Forelimb muscle (tissue), 1 donor: ENCODE data around the gene ELAVL1. TPM values are rescaled to one million over a fixed set of nuclear protein-coding genes. Genes with fewer than 3 reads are reported as not detected.
"Not testable (repeated sequence)": the region's sequence is repeated elsewhere in the genome, so short reads cannot be mapped to it uniquely, and the experiment has no call there.

ENCODE experiments used
- DNase-seq: peaks from one replicate; pipeline ENCODE4 v3.0.0-alpha.2; 2013; ENCODE audit warnings: low read depth
- polyA plus RNA-seq: library from polyadenylated mRNA; unstranded; fragments of 120-200 nt; gene quantifications from one replicate; pipeline ENCODE4 v1.2.1, GENCODE V29; 2013; ENCODE audit not compliant: insufficient read length

The ELAVL1 gene
- polyA plus RNA-seq, 1 donor, result 44.5 TPM

GRCh38 chr19:7968796-7969554, 36.5 kb downstream of the ELAVL1 start:
- DNase-seq, result no peak

GRCh38 chr19:7968008-7968795, 37.2 kb downstream of the ELAVL1 start:
- DNase-seq, result no peak

DNA sequence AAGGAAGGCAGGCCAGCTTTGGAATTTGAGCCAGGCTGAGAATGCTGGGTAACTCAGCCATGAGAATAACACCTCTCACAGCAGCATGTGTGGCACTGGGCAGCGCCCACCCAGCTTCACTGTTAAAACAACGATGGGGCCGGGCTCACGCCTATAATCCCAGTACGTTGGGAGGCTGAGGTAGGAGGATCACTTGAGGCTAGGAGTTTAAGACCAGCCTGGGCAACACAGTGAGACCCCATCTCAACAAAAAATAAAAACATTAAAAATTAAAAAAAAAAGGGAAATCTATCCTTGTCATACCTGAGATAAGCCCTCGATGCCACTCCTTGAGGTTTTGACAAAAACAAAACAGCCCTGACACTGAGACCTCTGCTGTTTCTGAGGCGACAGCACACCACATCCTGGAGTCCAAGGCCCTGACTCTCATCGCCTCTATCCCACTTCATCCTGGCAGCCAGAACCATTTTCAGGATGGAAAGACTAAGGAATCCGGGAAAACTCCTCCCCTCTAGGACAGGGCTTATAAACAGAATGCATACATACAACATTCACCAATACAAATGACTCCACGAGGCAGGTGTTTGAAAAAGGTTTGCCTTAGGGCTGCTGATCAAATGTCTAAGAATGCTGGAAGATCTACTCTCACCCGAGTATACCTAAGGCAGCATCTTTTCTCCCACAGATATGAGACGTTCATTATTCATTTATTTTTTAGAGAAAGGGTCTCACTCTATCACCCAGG, 39.3 kb downstream of the ELAVL1 start:
- no peak for DNase-seq

DNA sequence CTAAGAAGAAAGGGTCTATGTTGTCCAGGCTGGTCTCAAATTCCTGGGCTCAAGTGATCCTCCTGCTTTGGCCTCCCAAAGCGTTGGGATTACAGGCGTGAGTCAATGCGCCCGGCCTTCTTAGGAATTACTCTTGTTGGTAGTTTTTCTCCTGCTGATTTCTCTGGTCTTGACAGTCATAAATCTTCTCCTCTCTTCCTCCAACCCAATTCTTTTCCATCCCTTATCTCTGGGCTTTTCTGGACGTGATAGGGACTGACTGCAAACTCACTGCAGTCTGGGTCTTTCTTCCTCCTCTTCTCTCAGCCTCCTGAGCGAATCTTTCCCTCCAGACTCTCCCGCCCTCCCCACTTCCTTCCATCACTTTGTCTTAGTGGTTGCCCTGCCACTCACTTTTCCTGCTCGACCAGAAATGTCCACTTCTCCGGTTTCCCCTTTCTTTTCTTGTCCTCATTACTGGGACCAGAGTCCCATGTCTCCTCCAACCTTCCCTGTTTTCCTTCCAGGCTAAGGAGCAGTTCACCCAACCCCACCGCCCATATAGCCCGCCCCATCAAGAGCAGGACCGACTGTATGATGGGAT, 40.1 kb downstream of the ELAVL1 start:
- no peak for DNase-seq

GRCh38 chr19:7963566-7963965, 41.9 kb downstream of the ELAVL1 start:
- no peak for DNase-seq

DNA sequence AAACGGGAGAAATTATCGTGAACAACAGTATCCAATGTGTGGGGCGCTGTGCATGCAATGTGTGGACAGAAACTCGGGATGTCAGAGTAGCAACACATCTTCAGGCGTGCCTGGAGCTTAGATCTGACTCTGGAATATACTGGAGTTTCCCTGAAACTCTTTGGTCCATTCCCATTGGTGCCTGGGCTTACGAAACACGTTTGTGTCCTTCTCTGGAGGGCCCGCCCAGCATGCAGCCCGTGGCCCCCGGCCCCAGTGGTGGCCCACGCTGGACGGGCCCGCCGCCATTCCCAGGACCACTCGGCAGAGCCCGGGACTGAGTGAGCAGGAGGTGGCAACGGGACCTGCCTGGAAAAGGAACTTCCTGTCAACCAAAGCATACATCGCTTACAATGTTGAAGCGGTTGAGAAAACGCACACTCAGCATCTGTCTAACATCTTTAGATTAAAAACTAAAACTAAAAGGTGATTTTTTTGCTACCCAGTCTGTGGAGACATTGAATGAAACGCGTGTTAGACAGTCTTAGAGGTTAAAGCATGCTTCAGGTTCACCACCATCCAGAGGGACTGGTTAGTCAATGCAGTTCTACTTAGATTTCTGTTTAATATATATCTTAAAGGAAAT, 42.7 kb downstream of the ELAVL1 start:
- no peak for DNase-seq

DNA sequence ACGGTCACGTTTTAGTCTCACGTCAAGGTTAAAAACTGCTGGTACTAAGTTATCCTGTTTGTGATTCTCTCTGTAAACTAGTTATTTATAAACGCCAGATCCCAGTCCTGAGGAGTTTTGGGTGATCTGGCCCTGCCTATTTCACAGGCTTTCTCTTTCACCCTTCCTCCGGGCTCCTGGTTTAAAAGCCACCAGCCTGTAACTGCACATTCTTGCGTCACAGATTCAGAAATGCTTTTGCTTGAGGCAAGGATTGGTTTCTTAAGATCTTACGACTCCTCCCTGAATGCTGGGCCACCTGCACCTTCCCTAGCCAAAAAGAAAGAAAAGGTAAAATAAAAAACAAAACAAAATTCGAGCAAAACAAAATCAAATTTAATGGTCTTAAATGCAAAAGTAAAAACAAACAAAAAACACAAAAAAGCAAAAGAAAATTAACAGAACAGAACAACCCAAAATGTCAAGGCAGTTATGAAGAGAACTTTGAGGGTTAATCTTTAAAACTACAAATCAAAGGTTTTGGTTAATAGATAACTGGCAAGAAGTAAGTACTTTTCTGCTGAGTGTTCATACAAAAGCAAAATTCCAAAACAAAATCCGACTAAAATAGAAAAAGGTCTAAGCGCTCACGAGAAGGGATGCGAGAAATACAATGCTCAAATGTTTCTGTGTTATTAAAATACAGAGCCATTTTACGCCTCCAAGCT, 43.4 kb downstream of the ELAVL1 start:
- no peak for DNase-seq

- not testable (repeated sequence) for DNase-seq
These were observed 44.4 kb downstream of the ELAVL1 start for GRCh38 chr19:7961082-7961481.

GRCh38 chr19:7959211-7959610, 46.2 kb downstream of the ELAVL1 start:
- no peak for DNase-seq

- no peak for DNase-seq
These were observed 49.7 kb downstream of the ELAVL1 start for GRCh38 chr19:7955696-7956095.

GRCh38 chr19:7953576-7953975, 51.9 kb downstream of the ELAVL1 start:
- DNase-seq, result no peak

DNA sequence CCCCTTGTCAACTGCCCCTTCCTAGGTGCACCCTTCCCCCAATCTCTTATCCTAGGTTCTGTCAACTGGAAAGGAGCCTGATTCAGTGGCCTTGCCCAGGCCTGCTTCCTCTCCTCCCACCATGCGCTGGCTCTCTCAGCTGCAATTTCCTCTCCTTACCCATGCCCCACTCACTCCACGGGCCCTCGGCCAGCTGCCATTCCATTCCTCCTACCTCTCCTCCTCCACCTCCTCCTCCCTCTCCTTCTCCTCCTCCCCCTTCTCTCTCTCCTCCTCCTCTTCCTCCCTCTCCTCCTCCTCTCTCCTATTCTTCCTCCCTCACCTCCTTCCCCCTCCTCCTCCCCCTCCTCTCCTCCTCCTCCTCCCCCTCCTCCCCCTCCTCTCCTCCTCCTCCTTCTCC, 52.4 kb downstream of the ELAVL1 start:
- DNase-seq, result no peak

DNA sequence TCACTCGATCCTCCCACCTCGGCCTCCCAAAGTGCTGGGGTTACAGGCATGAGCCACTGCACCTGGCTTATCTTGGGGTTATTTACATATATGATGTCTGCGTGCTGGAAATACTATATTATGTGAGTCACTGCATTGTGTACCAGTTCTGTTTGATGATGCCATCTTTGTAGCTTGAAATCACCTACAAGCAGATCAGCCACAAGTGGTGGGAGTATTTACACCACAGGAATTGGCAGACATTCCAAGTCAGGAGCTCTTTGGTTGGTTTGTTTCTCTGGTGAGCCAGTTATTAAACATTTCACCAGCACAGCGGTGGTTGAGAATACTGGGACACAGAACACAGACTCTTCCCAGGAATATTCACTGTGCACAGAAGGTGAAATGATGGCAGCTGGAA, 57.5 kb downstream of the ELAVL1 start:
- DNase-seq, result no peak

- DNase-seq, result peak; percentile 90
These were observed 61.2 kb downstream of the ELAVL1 start for GRCh38 chr19:7944177-7944761.

DNA sequence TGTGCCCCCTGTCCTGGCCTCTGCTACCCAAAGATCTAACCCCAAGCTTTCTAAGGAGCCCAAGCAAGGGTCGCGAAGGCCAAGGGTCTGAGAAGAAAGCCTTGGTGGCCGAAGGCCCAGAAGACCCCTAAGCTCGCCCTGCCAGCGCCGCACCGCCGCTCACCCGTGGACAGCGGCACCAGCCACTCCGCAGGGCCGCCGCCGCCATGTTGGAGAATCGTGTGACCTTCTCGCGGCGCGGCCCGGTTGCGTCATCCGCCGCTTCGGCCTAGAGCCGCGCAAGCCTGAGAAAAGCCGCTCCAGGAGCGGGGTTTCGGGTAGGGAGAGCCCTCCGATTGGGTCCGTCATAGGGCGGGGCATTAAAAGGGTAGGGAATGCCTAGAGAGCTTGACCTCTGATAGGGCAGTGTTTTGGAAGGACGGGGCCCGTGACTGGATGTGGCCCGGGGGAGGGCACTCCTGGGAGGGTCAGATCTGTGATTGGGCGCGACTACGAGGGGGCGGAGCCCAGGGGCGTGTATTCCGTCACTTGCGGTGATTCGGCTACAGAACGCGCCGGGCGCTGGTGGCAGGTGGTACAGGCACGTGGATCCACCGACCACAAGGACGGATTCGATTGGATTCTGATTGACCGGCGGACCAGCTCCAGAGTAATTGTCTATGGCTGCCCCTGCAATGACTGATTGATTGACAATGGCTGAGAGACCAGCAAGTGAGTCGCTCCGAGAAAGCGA, 61.8 kb downstream of the ELAVL1 start, which contains the start of gene TIMM44:
TIMM44 (minus strand) TSS at position 223 of the 733 bp plus-strand sequence; CDS start at position 208, 15 bp downstream.
- DNase-seq, result peak; percentile 98

DNA sequence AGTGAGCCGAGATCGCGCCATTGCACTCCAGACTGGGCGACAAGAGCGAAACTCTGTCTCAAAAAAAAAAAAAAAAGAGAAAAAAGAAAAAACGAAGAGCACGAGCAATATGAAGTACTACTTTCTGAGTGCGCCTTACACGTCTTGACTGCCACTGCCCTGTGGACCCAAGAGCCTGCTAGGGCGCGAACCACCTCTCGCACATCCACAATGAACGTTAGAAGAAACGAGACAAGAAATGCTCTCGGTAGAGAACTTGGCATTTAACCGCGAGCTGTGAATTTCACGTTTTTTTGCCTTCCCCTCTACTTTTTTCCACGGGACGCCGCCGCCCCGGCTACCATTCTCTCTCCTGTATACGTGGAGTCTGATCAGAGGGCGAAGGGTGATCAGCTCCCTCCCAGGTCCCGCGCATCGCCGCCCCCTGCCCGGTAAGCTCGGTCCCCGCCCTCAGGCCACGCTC, 62.4 kb downstream of the ELAVL1 start:
- DNase-seq, result no peak

DNA sequence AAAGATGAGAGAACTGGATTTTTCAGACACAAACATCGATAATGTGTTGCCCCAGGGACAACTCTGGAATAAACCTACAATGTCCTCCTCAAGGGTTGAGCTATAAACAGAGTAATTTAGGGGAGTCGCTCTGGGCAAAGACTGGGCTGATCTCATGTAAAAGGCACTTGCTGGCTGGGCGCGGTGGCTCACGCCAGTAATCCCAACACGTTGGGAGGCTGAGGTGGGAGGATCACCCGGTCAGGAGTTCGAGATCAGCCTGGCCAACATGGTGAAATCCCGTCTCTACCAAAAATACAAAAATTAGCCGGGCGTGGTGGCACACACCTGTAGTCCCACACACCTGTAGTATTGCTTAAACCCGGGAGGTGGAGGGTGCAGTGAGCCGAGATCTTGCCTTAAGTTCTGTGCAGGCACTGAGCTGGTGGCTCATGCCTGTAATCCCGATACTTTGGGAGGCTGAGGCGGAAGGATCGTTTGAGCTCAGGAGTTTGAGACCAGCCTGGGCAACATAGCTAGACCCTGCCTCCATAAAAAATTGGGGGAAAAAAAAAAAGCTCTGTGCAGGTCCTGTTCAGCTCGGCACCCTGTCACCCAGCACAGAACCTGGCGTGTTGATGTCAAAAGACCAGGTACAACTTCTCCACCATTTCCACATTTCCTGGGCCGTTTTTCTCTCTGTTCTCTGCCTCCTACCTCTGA, 63.4 kb downstream of the ELAVL1 start:
- DNase-seq, result no peak

DNA sequence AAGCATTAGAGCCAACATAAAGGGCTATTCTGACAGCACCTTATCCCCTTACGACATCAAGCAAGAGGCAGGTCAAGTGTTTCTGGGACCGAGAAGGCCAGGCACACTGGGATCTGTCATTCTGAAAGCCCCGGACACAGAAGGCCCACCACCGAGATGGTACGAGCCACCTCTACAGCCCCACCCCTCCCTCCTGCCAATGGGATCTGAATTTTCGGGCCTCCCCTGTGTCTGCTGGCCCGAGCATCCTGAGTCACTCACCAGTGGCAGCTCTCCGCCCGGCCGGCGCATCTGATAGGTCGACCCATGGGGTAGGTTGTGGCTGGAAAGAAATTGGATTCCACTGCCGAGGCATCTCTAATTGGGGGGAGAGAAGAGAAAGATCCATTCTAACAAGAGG, 64.6 kb downstream of the ELAVL1 start:
- DNase-seq, result no peak

GRCh38 chr19:7934766-7935165, 70.7 kb downstream of the ELAVL1 start:
- no peak for DNase-seq
